Trophoblast cell (in vitro differentiated cells and primary cell): ENCODE results near the gene RPE.

Source experiments
- DNase-seq, 2 donors: peaks; one replicate each; pipeline ENCODE4 v3.0.0-alpha.2; 2016
- H2AFZ ChIP-seq: 2 replicates; pipeline ENCODE4 v1.6.1; 2013; ENCODE audit warnings: low read length, moderate library complexity, mild to moderate bottlenecking; ENCODE audit not compliant: insufficient read depth, poor library complexity
- H2AK5ac ChIP-seq: 2 replicates; pipeline ENCODE4 v1.6.1; 2013; ENCODE audit warnings: mild to moderate bottlenecking, low read length
- H2BK120ac ChIP-seq: 2 replicates; pipeline ENCODE4 v1.6.1; 2013; ENCODE audit warnings: low read length, mild to moderate bottlenecking, moderate library complexity; ENCODE audit not compliant: insufficient read depth, poor library complexity
- H2BK12ac ChIP-seq: 2 replicates; pipeline ENCODE4 v1.6.1; 2013; ENCODE audit warnings: mild to moderate bottlenecking, low read length, moderate library complexity
- H2BK5ac ChIP-seq: 2 replicates; pipeline ENCODE4 v1.6.1; 2013; ENCODE audit warnings: low read length, low read depth, moderate library complexity, mild to moderate bottlenecking; ENCODE audit not compliant: poor library complexity
- H3K14ac ChIP-seq: 2 replicates; pipeline ENCODE4 v1.6.1; 2013; ENCODE audit warnings: mild to moderate bottlenecking, low read length
- H3K18ac ChIP-seq: 2 replicates; pipeline ENCODE4 v1.6.1; 2013; ENCODE audit warnings: mild to moderate bottlenecking, low read length
- H3K23ac ChIP-seq: 2 replicates; pipeline ENCODE4 v1.6.1; 2013; ENCODE audit warnings: low read length
- H3K27ac ChIP-seq: 2 replicates; pipeline ENCODE4 v1.5.1; 2013; ENCODE audit warnings: low read depth, mild to moderate bottlenecking, inconsistent platforms, low read length, moderate library complexity
- H3K27me3 ChIP-seq: 2 replicates; pipeline ENCODE4 v1.6.1; 2013; ENCODE audit warnings: inconsistent platforms, mild to moderate bottlenecking, low read length, moderate library complexity; ENCODE audit not compliant: insufficient read depth
- H3K36me3 ChIP-seq, 2 experiments: 1 replicate in 1 of 2; 2 replicates in 1 of 2; pipeline ENCODE4 v1.6.1; 2013; ENCODE audit warnings: low read length in 2 of 2, mild to moderate bottlenecking in 2 of 2, moderate library complexity in 1 of 2; ENCODE audit not compliant: insufficient read depth in 2 of 2, control insufficient read depth in 1 of 2
- H3K4ac ChIP-seq: 2 replicates; pipeline ENCODE4 v1.6.1; 2013; ENCODE audit warnings: low read depth, mild to moderate bottlenecking, low read length, moderate library complexity
- H3K4me1 ChIP-seq, 2 experiments: 1 replicate in 1 of 2; 2 replicates in 1 of 2; pipeline ENCODE4 v1.6.1; 2013; ENCODE audit warnings: low read length in 2 of 2, mild to moderate bottlenecking in 2 of 2, moderate library complexity in 1 of 2; ENCODE audit not compliant: insufficient read depth in 2 of 2, control insufficient read depth in 1 of 2
- H3K4me2 ChIP-seq: 2 replicates; pipeline ENCODE4 v1.6.1; 2013; ENCODE audit warnings: inconsistent platforms, mild to moderate bottlenecking, low read length, moderate library complexity
- H3K4me3 ChIP-seq: 2 replicates; pipeline ENCODE4 v1.5.1; 2013; ENCODE audit warnings: mild to moderate bottlenecking, low read depth, low read length, inconsistent platforms
- H3K79me1 ChIP-seq: one replicate; pipeline ENCODE4 v1.6.1; 2013; ENCODE audit warnings: low read length
- H3K79me2 ChIP-seq: 2 replicates; pipeline ENCODE4 v1.6.1; 2013; ENCODE audit warnings: low read length, mild to moderate bottlenecking; ENCODE audit not compliant: control insufficient read depth, insufficient read depth, poor library complexity
- H3K9ac ChIP-seq: 2 replicates; pipeline ENCODE4 v1.6.1; 2013; ENCODE audit warnings: mild to moderate bottlenecking, low read length
- H3K9me3 ChIP-seq: 2 replicates; pipeline ENCODE4 v1.6.1; 2013; ENCODE audit warnings: low read depth, mild to moderate bottlenecking, control low read depth, inconsistent platforms, low read length; ENCODE audit not compliant: insufficient read depth
- H4K12ac ChIP-seq: 2 replicates; pipeline ENCODE4 v1.6.1; 2013; ENCODE audit warnings: low read depth, mild to moderate bottlenecking, low read length, moderate library complexity
- H4K8ac ChIP-seq: 2 replicates; pipeline ENCODE4 v1.6.1; 2013; ENCODE audit warnings: low read depth, mild to moderate bottlenecking, low read length, moderate library complexity
- H4K91ac ChIP-seq: one replicate; pipeline ENCODE4 v1.6.1; 2013; ENCODE audit warnings: low read depth, mild to moderate bottlenecking, low read length, moderate library complexity
- WGBS: extraction: QIAGEN DNeasy Blood & Tissue Kit; methylation state at CpG from one replicate; pipeline ENCODE4 v1.1.7; 2013; ENCODE audit warnings: missing lambda C conversion rate; ENCODE audit not compliant: insufficient read length, insufficient coverage; ENCODE audit errors: extremely low coverage; 5-methylcytosine and 5-hydroxymethylcytosine counted together

RPE gene

DNA sequence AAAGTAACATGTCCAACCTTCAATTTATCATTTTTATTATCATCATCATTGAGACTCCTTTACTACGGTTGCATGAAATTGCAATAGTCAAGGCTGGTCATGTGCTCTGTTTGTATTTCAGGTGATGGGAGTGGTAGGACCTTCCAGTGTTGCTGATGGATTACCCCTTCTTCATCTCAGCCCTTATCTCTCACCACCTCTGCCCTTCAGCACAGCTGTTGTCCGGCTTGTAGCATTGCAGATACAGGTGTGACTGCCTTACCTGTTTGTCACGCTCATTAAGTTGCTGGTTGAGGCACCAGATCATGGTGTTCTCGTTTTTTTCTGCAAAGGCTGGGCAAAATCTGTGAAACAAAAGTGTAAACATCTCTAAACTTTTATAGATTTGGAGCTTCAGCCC is 31.7 kb upstream of the RPE start:
- H3K79me1 ChIP-seq: no peaks in the 10 kb centered on the region
- H3K14ac ChIP-seq: no peak overlapping the region
- H3K4me1 ChIP-seq: peaks cover 0 to 2% of the 10 kb centered on the region in 2 experiments
- H4K91ac ChIP-seq: no peak overlapping the region
- no peak overlapping the region for H3K9ac ChIP-seq
- no peak overlapping the region for H2AK5ac ChIP-seq
- H3K4me2 ChIP-seq: no peak overlapping the region
- no peak overlapping the region for H2BK12ac ChIP-seq
- H3K27me3 ChIP-seq: no peaks in the 10 kb centered on the region
- H2AFZ ChIP-seq: no peak overlapping the region
- no peak overlapping the region for H2BK5ac ChIP-seq
- H3K18ac ChIP-seq: no peak overlapping the region
- WGBS: no CpG with 5 or more reads among the region's 4 CpGs
- no peak overlapping the region for H3K4ac ChIP-seq
- H3K79me2 ChIP-seq: no peaks in the 10 kb centered on the region
- no peaks in the 10 kb centered on the region for H3K36me3 ChIP-seq
- H4K8ac ChIP-seq: no peak overlapping the region
- no peak overlapping the region for H3K23ac ChIP-seq
- no peaks in the 10 kb centered on the region for H3K9me3 ChIP-seq
- H3K4me3 ChIP-seq: no peak overlapping the region
- no peak overlapping the region for H3K27ac ChIP-seq
- H2BK120ac ChIP-seq: no peak overlapping the region
- H4K12ac ChIP-seq: no peak overlapping the region
- peak; percentile 38 to 56 for DNase-seq

DNA sequence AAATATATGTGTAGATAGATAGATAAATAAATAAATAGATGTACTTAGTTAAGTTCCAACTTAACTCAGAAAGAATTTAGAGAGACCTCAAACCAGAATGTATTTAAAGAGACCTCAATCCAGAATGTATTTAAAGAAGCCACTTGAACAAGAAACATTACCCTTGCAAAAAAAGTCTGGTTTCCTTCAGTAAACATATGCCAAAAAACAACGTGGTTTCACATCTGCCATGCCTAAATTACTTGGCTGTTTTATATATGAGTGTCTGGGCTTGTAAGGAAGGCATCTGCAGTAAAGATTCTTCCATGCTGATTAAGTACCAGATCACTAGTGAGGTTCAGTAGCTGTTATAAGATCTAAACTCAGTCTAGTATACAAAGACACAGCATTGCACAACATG is 29.1 kb upstream of the RPE start:
- no peak overlapping the region for H2AK5ac ChIP-seq
- peaks cover 0 to 2% of the 10 kb centered on the region in 2 experiments for H3K4me1 ChIP-seq
- no peaks in the 10 kb centered on the region for H3K9me3 ChIP-seq
- H2AFZ ChIP-seq: no peak overlapping the region
- no peak overlapping the region for H3K9ac ChIP-seq
- H3K4me3 ChIP-seq: no peak overlapping the region
- DNase-seq: no peak
- H3K27me3 ChIP-seq: no peaks in the 10 kb centered on the region
- H3K27ac ChIP-seq: no peak overlapping the region
- H3K4me2 ChIP-seq: no peak overlapping the region
- H4K8ac ChIP-seq: no peak overlapping the region
- H4K91ac ChIP-seq: no peak overlapping the region
- H3K18ac ChIP-seq: no peak overlapping the region
- H3K4ac ChIP-seq: no peak overlapping the region
- no peaks in the 10 kb centered on the region for H3K79me2 ChIP-seq
- WGBS: no CpG with 5 or more reads among the region's 1 CpG
- H2BK12ac ChIP-seq: no peak overlapping the region
- no peak overlapping the region for H2BK5ac ChIP-seq
- no peaks in the 10 kb centered on the region for H3K79me1 ChIP-seq
- no peak overlapping the region for H3K14ac ChIP-seq
- H3K23ac ChIP-seq: no peak overlapping the region
- no peak overlapping the region for H2BK120ac ChIP-seq
- H4K12ac ChIP-seq: no peak overlapping the region
- H3K36me3 ChIP-seq: no peaks in the 10 kb centered on the region

DNA sequence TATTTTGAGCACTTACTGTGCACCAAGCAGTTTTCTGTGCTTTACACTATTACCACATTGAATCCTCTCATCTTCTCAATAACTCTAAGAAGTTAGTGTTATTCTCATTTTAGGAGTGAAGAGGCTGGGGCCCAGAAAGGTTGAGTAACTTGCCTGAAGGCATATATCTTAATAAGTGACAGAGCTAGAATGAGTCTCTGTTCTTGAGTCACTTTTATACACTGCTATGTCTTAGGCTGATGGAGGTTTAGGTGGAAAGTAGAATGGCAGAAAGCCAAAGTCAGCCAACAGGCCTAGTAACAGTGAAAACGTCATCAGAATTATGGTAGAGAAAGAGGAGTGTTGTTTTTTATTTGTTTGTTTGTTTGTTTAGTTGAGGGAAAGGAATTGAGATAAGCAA is 27.9 kb upstream of the RPE start:
- H3K79me2 ChIP-seq: no peaks in the 10 kb centered on the region
- no peak overlapping the region for H3K18ac ChIP-seq
- no peaks in the 10 kb centered on the region for H3K36me3 ChIP-seq
- no peak overlapping the region for H3K27ac ChIP-seq
- no peak overlapping the region for H2BK5ac ChIP-seq
- no peak overlapping the region for H2BK120ac ChIP-seq
- no peak overlapping the region for H2AFZ ChIP-seq
- no peaks in the 10 kb centered on the region for H3K9me3 ChIP-seq
- no peak overlapping the region for H4K12ac ChIP-seq
- no peak overlapping the region for H3K23ac ChIP-seq
- no peak overlapping the region for H3K4ac ChIP-seq
- no peak overlapping the region for H2BK12ac ChIP-seq
- H4K8ac ChIP-seq: no peak overlapping the region
- no peak overlapping the region for H3K9ac ChIP-seq
- H2AK5ac ChIP-seq: no peak overlapping the region
- peaks cover 0 to 2% of the 10 kb centered on the region in 2 experiments for H3K4me1 ChIP-seq
- DNase-seq: no peak
- H4K91ac ChIP-seq: no peak overlapping the region
- H3K79me1 ChIP-seq: no peaks in the 10 kb centered on the region
- no peaks in the 10 kb centered on the region for H3K27me3 ChIP-seq
- H3K4me2 ChIP-seq: no peak overlapping the region
- no peak overlapping the region for H3K4me3 ChIP-seq
- no peak overlapping the region for H3K14ac ChIP-seq
- no CpG with 5 or more reads among the region's 1 CpG for WGBS

DNA sequence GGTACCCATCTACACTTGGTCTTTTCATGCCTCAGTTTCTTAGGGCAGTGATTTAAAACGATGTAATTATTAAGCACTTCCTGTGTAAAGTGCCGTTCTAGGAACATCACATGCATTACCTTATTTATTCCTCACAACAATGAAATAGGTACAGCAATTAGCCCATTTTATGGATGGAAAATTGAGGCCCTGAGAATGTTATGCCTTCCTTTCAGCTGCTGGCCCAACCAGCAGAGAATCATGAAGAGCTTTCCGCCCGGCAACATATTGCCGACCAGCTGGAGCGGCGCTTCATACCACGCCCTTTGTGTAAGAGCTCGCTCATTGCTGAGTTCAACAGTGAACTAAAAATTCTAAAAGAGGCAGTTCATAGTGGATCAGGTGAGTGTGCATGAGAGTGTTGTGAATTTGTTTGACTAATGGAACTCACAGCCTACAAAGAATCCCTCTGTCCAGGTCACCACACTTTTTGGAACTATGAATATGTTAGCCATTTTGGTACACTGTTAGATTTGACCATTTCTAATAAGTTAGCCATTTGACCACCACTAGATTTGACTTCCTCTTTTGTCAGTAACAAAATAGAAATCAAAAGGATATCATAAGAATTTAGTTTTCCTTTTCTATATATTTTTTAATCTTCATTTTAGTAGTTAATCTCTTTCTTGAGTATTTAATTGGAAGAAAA is 25.6 kb upstream of the RPE start:
- Histone ChIP-seq H4K91ac (no peak overlapping the region), H3K9me3 (no peaks in the 10 kb centered on the region), H3K36me3 (no peaks in the 10 kb centered on the region), H2AK5ac (no peak overlapping the region), H3K18ac (no peak overlapping the region), H2BK12ac (no peak overlapping the region), H4K12ac (no peak overlapping the region), H3K79me2 (no peaks in the 10 kb centered on the region), H3K27me3 (no peaks in the 10 kb centered on the region), H3K4me2 (no peak overlapping the region), H2BK5ac (no peak overlapping the region), H3K14ac (no peak overlapping the region), H3K27ac (no peak overlapping the region), H3K23ac (no peak overlapping the region), H3K4me1 (peaks cover 0 to 2% of the 10 kb centered on the region in 2 experiments), H2BK120ac (no peak overlapping the region), H3K79me1 (no peaks in the 10 kb centered on the region), H3K4me3 (no peak overlapping the region), H2AFZ (no peak overlapping the region), H3K9ac (no peak overlapping the region), H4K8ac (no peak overlapping the region), H3K4ac (no peak overlapping the region)
- no peak for DNase-seq
- no CpG with 5 or more reads among the region's 9 CpGs for WGBS
